ENCODE data around the gene IRF2.

Gene IRF2

DNA sequence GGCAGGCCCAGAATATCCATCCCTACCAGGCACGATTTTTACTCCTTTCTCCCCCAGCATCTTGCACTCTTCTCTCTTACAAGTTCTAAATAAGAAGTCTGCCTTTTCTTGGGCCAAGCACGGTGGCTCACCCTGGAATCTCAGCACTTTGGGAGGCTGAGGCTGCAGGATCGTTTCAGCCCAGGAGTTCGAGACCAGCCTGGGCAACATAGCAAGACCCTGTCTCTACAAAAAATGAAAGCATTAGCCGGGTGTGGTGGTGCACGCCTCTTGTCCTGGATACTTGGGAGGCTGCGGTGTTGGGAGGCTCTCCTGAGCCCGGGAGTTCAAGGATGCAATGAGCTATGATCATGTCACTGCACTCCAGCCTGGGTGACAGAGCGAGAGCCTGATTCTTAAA, 64.8 kb downstream of the IRF2 start:
- DNase-seq (ENCODE audit: low spot score), result no peak

DNA sequence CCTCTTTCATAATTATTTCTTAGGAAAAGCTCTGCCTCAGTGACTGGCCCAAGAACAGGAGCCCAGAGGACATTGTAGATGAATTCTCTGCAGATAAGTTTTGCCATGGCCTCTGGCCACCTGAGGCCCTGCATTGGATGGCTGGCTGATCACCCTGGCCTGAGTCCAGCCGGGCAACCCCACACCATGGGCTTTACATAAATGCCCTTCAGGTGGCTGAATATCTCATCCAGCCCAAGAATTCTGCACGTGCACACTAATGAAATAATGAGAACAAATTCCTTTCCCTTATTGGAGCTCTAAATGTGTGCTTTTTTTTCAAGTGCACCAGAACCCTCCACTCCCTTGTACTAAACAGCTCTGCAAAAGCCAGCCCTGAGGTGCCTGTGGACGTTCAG, 65.7 kb downstream of the IRF2 start:
- DNase-seq (ENCODE audit: low spot score), result no peak

DNA sequence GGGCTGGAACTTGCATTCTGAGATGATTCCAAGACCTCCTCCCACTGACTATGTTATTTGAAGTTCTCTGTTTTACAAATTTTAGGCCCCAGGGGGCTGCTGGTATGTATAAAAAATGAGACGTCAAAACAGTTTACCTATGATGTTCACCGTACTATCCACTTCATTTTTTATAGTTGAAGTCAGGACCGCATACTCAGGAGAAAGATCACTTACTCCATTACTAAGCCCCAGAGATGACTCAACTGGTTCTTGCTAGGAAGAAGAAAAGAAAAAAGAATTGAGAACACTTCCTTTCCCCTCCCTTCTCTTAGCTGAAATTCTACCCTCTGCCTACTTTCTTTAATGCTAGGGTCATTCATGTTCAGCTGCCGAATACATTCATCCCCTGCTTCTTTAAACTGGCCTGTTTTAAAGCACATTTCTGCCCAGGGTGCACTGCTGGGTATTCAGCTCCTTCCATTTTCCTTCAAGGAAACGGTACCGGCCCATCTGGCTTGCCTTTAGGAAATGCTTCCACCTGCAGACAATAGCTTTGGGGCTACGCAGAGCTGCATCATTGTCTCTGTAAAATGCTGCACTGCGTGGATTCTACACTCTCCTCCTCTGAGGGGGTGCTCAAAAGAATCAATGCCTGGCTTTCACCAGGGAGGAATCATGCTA, 66.2 kb downstream of the IRF2 start:
- DNase-seq (ENCODE audit: low spot score), result peak; percentile 60

DNA sequence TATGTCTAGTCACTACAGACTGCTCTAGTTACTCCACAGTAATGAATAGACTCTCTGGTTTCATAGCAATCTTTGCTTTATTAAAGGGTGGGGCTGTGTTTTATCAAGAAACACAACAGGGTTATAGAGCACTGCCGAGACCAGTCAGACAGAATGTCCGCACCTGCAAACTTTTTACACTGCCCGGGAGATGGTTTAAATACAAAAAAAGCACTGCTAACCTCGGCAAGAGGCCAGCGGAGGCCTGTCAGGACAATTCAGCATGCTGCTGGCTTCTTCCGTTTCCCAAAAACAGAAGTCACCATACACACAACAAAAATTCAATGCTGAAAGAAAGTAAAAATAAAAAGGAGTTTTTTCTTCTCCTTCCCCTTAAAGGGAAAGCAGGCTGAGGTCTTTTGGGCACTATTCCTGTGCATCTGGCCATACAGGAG, 67.4 kb downstream of the IRF2 start:
- no peak for DNase-seq (ENCODE audit: low spot score)

DNA sequence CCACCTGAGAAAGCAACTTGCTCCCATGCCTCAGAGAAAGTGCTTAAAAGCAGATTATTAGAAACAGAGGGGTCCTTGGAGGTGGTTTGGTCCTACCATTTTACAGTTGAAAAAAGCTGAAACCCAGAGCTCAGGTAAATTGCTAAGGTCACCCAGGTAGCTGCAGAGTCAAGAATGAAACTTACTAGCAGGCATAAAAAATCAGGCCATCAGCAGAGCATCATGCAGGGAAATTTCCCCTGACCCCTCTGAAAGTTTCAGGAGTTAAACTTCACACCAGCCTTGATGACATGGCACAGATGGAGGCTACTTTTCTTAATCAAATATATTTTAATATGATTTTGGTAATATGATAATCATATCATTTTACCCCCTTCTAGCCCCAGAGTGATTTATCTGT, 70.3 kb downstream of the IRF2 start:
- DNase-seq (ENCODE audit: low spot score), result no peak

DNA sequence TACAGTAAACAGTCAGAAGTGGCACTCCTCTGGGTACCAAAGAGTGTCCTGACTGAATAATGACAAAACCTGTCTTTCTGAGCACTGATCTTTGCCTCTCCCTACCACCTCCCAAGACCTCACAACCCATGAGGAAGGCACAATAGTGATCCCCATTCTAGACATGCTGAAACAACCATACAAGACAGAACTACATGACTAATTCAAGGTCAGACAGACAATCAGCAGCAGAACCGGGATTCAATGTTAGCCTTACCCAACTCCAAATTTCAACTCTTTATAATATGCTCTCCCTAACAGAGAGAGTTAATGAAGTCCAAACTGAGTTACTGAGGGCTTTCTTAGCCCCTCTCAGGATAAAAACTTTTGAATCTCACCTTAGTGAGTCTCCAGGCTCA, 71.0 kb downstream of the IRF2 start:
- DNase-seq (ENCODE audit: low spot score), result no peak

DNA sequence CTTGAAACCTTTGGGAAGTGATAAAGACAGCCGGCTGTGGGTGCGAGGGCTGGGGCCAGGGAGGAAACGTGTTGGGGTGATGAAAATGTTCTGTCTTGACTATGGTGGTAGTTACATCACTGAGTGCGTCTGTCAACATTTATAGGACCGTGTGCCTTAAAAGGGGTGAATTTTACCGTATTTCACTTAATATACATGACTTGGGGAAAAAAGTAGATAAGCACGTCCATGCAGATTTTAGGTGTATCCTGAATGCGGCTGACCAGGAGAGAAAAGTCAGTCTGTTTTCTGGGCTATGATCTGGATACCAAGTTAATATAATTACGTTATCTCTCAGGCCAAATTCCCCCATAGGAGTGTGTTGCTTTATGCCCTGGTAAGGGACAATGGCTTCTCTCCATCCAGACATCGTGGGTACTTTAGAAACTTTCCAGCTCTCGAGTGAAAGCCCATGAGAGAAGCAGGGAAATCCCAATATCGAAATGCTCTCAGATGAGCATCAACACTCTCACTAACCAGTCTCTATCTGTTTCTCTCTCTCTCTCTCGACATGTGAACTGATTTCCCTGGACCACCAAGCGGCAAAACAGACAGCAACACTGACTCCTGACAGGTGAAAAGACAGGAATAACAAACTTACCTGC, 71.5 kb downstream of the IRF2 start:
- no peak for DNase-seq (ENCODE audit: low spot score)

DNA sequence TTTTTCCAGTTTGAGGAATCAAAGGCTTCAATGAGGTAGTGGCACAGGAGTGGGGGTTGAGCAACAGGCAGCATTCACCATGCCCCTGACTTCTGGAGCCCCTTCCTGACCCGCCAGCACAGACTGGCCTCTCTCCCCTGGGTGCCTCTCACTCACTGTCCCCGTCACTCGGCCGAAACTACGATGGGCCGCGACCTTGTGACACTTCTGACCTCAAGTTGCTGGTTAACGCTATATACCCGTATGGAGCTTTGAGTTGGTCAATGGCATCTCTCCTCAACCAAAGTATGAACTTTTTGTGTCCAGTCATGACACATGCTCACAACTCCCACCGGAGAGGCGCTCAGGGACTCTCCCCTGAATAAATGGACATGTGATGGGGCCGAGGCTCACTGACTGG, 72.1 kb downstream of the IRF2 start:
- no peak for DNase-seq (ENCODE audit: low spot score)

DNA sequence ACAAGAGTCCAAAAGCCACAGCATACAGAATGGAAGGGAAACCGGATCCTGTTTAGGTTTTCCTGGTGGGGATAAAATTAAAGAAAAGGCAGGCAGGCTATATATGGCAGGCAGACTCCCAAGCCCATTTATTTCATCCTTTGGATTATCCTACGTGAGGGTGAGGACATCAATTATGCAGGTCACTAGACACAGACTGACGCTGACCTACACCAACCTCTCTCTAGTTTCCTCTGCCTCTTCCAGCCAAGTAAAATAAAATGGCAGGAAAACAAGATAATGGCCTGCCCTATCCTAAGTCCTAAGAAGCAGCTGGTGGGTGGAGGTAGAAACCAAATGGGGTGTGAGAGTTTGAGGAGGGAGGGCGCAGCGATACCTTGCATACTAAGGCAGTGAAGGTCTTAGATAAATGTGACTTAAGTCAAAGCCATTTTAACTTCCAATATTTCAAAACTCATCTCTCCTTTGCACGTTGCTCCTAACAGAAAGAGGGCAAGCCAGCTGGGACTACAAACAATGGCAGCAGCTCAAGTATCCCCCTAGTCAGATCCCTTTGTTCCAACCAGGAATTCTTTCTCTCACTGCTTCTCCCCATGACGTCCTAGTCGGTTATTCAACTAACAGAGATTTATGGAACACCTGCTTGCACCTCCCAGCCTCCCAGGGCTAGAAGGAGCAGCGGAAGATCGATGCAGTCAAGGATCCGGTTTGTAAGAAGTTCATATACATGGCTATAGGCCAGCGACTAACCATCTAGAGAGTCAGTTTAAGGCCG, 72.8 kb downstream of the IRF2 start:
- no peak for DNase-seq (ENCODE audit: low spot score)

DNA sequence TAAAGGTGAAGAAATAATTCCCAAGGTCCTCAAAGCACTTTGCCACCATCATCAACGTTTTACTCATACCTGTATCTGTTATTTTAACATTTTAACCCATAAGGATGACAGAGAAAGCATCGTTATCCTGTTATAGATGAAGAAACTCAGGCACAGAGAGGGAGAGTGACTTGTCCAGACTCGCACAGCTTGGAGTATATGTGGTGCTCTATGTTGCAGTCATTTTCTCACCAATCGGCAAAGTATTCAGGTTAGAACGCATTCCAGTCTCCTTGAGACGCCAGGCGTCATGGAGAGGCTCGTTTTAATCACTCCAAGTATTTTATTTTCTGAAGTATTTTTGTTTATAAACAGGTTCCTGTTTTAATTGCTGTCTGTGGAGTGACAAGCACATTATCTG, 73.5 kb downstream of the IRF2 start:
- no peak for DNase-seq (ENCODE audit: low spot score)

DNA sequence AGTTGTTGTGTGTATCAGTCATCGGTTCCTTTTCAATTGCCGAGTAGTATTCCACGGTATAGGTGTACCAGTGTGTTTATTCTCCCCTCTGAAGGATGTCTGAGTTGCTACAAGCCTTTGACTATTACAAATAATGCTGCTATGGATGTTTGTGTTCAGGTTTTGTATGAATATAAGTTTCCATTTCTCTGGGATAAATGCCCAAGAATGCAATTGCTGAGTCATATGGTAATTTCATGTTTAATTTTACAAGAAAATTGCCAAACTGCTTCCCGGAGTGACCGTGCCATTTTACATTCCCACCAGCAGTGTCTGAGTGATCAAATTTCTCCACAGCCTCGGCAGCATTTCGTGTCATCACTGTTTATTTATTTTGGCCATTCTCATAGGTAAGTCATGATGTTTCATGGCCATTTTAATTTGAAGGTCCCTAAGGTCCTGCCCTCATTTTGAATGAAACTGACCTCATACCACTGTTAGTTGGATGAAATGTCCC, 73.9 kb downstream of the IRF2 start:
- peak; percentile 74 for DNase-seq (ENCODE audit: low spot score)

DNA sequence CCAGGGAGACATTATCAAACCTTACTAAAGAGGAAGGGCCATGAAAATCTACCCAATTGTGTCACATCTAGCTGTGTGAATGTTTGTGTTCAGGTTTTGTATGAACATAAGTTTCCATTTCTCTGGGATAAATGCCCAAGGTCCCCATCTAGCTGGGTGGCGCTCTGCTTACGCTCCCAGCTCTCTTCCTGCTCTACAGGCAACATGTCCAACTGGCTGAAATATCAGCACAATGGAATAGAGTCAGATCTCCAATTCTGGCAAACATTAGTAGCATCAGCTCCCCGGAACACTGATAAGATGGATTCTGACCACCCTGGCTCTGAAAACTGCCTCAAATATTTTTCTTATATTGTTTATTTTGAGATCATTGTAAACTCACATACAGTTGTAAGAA, 74.8 kb downstream of the IRF2 start:
- no peak for DNase-seq (ENCODE audit: low spot score)

DNA sequence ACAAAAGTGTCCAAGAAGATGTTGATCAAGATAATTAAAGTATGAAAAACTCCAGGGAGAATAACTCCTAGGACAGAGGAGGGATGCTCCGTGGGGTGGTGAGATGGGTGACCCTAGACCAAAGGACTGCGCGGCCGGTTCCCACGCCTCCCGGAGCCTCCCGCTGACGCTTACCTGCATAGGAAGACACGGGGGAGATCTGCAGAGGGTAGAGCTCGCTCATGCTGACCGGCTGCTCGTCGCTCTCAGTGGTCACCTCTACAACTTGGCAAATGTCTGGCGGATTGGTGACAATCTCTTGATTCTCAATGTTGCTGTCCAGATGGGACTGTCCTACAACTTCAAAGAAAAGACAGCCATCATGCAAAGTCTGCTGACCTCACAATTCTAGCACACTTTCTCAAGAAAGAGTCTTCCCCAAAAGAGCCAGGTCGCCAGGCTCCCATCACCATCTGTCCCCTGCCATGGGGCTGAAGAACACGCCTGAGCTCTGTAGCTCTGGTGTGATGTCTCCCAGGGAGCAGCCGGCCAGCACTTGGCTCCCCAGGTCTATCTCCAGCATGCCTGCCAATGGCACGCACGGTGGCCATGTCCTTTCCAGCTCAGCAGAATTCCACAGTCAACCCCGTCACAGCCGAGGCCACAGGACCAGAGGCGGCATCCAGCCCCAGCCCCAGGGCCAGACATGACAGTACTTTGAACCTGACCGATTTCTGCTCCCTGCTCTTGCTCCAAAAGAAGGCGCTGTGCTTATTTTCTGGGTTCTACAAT, 75.4 kb downstream of the IRF2 start:
- DNase-seq (ENCODE audit: low spot score), result no peak

DNA sequence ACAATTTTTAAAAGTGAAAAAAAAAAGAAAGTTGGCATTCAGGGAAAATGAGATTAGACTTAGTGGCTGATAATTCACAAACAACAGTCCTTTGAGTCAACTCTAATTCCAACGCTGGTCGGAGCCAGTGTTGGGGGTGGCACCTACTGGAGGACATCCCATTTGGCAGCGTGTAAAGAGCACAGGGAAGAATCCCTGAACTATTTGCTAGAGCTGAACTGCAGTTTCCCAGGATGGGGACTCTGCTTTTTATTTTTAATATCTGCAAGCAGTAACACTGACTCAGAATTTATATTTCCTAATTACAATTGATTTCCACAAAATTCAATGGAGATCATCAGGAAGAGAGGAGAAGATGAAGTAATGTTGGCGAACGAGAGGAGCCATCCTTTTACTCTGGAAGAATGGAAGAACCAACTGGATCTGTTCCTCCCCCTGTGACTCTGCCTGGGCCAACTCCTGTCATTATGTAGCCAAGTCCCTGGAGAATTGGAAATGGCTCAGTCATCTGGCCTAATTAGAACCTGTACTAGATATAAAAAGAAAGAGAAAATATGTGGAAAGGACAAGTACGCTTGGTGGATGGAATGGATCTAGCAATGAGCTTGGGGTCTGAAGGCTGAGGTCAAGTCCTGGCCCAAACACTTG, 76.7 kb downstream of the IRF2 start:
- no peak for DNase-seq (ENCODE audit: low spot score)

DNA sequence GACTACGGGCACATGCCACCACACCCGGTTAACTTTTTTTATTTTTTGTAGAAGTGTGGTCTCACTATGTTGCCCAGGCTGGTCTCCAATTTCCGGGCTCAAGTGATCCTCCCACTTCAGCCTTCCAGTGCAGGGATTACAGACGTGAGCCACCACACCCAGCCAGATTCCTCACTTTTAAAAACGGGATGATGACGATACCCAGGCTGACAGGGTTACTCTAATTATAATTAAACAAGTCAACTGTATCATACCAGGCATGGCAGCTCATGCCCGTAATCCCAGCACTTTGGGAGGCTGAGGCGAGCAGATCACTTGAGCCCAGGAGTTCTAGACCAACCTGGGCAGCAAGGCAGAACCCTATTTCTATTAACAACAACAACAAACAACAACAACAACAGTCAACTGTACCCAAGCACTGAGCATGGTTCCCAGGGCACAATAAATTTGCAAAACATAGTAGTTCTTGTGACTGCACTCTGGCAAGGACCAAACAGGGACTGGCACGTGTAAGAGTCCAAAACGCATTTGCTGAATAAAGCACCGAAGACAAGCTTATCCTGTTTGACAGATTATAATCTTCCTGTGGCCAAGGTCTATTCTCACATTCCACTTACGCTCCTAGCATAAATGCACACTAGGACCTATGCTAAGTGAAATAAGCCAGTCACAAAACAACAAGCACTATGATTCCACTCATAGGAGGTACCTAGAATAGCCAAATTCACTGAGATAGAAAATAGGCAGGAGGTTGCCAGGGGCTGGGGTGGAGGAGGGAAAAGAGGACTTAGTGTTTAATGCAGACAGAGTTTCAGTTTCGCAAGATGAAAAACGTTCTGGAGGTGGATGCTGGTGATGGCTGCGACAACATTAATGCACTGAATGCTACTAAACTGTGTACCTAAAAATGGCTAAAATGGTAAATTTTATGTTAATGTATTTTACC, 77.5 kb downstream of the IRF2 start:
- no peak for DNase-seq (ENCODE audit: low spot score)

DNA sequence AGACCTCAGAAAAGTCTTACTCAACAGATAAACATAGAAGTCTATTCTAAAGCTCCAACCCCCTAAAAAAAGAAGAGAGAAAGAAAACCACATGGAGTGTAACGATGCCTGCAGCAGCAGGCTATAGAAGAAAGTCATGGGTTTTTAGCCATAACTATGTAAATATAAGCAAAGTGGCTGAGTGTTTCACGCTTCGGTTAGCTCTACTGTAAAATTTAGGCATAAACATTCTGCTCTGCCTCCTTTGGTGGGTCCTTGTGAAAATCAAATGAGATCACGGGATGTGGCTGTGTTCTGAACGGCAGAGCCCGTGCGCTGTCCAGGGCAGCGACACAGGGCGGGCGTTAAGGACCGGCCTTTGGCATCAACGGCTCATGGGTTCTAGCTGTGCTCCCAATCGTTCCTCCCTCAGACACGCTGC, 78.4 kb downstream of the IRF2 start:
- no peak for DNase-seq (ENCODE audit: low spot score)

DNA sequence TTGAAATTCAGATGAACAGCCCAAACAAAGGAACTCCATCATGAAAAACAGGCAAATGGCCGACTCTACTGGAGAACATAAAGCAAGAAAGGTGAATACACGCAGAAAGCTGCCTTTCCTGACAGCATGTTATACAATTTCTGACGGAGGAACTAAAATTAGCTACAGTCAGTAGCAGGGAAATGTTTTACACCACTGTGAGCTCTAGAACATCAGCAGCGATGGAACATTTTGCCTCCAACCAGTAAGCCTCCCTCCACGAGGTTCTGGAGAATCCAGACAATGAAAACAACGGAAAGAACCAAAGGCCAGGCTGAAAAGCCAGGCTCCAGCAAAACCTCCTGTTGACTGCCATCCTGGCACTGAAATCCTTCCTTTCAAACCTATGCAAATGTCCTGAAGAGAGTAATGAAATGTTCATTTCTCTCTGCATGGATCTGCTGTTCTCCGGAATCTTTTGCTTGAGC, 78.9 kb downstream of the IRF2 start:
- no peak for DNase-seq (ENCODE audit: low spot score)

DNA sequence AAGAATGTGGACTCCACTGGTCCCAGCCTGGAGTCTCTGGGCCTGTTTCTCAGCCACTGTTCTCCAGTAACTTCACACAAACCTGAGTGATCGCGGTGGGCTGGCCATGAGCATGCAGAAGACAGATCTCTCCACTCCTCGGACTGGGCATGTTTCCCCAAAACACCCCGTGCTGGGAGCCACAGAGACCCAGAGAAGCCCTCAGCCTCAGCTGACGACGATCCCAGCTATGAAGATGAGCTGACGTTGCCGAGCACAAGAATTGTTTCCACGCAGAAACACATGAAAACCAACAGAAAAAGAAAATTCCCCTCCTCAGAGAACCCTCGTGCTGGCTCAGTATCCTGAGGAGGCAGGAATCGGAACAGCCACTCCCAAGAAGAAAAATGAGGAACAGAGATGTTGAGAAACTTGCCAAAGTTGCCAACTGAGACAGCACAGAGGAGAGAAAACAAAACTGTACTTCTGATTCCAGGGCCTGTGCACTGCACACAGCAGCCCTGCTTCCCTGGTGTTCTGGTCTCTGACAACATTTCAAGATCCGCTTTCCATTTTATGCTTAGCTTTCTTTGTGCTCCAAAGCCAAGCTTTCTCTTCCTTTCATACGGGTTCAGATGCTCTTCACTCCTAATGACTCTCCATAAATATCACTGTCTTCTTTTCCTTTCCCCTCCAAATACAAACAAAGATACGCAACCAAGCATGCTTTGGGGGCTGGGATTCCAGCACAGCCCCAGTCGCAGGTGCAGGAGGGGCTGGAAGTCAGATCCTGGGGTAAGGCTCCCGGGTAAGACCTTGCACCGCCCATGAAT, 81.4 kb downstream of the IRF2 start:
- peak; percentile 42 for DNase-seq (ENCODE audit: low spot score)

DNA sequence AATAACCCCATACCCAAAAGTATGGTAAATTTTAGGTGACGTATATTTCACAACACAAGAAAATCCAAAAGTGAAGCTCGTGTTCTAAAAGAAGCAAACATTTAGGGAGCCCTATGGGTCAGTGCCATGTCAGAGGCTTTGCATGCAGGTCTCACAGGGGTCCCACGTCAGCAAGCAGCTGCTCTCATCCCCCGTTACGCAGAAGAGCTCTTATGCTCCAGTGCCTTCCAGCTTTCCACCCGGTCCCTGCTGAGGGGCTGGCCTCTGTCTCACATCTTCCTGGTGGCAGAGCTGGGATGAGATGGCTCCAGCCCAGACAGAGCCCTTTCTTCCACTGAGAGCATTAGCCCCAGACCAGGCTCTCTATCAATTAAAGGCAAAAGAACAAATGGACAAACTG, 82.0 kb downstream of the IRF2 start:
- no peak for DNase-seq (ENCODE audit: low spot score)

All from GM03348 (cell line).